Stimulated activated CD4-positive, alpha-beta T cell treated with anti-CD3 and anti-CD28 coated beads, Interleukin-4, amount 100 ng/mL, for 24 hours (primary cell): ENCODE data around the gene PI4K2A.
A peak's percentile ranks its signal among the peaks of the same experiment; 100 is the strongest.
"Not testable (repeated sequence)": the region's sequence is repeated elsewhere in the genome, so short reads cannot be mapped to it uniquely, and the experiment has no call there.

Experiments
- DNase-seq: peaks from one replicate; pipeline ENCODE4 v3.0.0-alpha.2; 2020

The PI4K2A gene

GRCh38 chr10:97675222-97675621 lies 34.8 kb downstream of the PI4K2A start:
- DNase-seq: no peak

- peak; percentile 48 for DNase-seq
Measured at GRCh38 chr10:97676770-97677581, 36.5 kb downstream of the PI4K2A start.

GRCh38 chr10:97679594-97679993 lies 39.1 kb downstream of the PI4K2A start:
- DNase-seq: no peak

- no peak for DNase-seq
Measured at GRCh38 chr10:97682042-97682441, 41.6 kb downstream of the PI4K2A start.

GRCh38 chr10:97683556-97684367 lies 43.3 kb downstream of the PI4K2A start:
- DNase-seq: no peak

GRCh38 chr10:97684368-97684713 lies 43.9 kb downstream of the PI4K2A start:
- not testable (repeated sequence) for DNase-seq

- no peak for DNase-seq
Measured at GRCh38 chr10:97684866-97685394, 44.5 kb downstream of the PI4K2A start.

- DNase-seq: no peak
Measured at GRCh38 chr10:97685395-97685958, 45.0 kb downstream of the PI4K2A start.

- no peak for DNase-seq
Measured at GRCh38 chr10:97686301-97686961, 46.0 kb downstream of the PI4K2A start.

- DNase-seq: peak; percentile 92
Measured at GRCh38 chr10:97686962-97687784, 46.7 kb downstream of the PI4K2A start, which contains the start of gene AVPI1. AVPI1 (minus strand) TSS chr10:97687241; CDS start chr10:97679905, 7,336 bp downstream.

GRCh38 chr10:97687785-97688781 lies 47.6 kb downstream of the PI4K2A start:
- DNase-seq: no peak

GRCh38 chr10:97689559-97690020 lies 49.1 kb downstream of the PI4K2A start:
- no peak for DNase-seq

- no peak for DNase-seq
Measured at GRCh38 chr10:97690133-97690532, 49.7 kb downstream of the PI4K2A start.

- DNase-seq: not testable (repeated sequence)
Measured at GRCh38 chr10:97698072-97698655, 57.7 kb downstream of the PI4K2A start.

- peak; percentile 60 for DNase-seq
Measured at GRCh38 chr10:97701438-97702069, 61.1 kb downstream of the PI4K2A start.

- no peak for DNase-seq
Measured at GRCh38 chr10:97703398-97704067, 63.1 kb downstream of the PI4K2A start.

GRCh38 chr10:97704341-97704740 lies 63.9 kb downstream of the PI4K2A start:
- DNase-seq: no peak

GRCh38 chr10:97705006-97705670 lies 64.7 kb downstream of the PI4K2A start:
- DNase-seq: no peak
